Adrenal gland (tissue), 5 donors: ENCODE results near the gene SYT5.

Experiments used
- POLR2A ChIP-seq, 2 donors: fragments of 450-650 bp; IDR thresholded peaks; one replicate each; pipeline ENCODE4 v1.6.1; 2017; ENCODE audit warnings: antibody characterized with exemption in 2 of 2, mild to moderate bottlenecking in 2 of 2, moderate library complexity in 1 of 2
- TF ChIP-seq, protein P1 (sequence below), 6 experiments: fragments of 450-650 bp in 4 of 6; fragments of 200-600 bp in 2 of 6; sonication (generic) in 1 of 6; IDR thresholded peaks; 1 replicate in 5 of 6; 2 replicates in 1 of 6; pipeline versions ENCODE4 v1.5.1 to v1.8.0; 2016 to 2021; ENCODE audit warnings: antibody characterized with exemption in 6 of 6, mild to moderate bottlenecking in 2 of 6, moderate library complexity in 1 of 6
- donor health status: DM: no; HTN: no; CAD: no.

DNA sequence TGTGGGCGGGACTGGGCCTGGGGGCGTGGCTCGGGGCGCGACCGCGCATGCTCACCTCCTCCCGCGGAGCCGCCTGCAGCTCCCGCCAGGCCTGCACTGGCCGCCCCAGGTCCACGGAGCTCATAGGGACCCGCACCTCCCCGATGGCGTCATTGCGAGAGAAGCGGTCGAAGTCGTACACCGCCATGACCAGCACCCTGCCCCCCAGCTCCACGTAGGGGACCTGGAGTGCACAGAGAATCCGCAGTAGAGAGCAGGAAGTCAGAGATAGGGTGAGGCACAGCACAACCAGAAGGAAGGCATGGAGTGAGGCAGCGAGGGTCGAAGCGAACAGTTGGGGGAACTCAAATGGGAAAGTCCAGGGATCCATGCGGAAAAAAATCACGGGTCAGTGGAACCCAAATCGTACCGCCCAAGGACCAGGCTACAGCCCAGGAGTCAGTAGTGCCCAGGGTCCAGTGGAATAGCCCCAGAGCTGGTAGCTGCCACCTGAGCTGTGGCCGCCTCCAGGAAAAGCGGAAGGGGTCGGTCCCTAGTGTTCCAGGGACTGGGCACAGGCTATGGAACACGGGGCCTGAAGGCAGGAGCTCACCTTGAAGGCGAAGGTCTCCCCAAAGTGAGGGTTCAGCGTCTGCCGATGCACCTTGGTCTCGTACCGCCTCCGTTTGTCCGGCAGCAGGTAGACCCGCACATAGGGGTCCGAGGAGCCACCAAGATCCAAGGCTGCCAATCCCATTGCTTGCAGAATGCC lies 4.8 kb downstream of the SYT5 start:
- TF ChIP-seq, protein P1, sequence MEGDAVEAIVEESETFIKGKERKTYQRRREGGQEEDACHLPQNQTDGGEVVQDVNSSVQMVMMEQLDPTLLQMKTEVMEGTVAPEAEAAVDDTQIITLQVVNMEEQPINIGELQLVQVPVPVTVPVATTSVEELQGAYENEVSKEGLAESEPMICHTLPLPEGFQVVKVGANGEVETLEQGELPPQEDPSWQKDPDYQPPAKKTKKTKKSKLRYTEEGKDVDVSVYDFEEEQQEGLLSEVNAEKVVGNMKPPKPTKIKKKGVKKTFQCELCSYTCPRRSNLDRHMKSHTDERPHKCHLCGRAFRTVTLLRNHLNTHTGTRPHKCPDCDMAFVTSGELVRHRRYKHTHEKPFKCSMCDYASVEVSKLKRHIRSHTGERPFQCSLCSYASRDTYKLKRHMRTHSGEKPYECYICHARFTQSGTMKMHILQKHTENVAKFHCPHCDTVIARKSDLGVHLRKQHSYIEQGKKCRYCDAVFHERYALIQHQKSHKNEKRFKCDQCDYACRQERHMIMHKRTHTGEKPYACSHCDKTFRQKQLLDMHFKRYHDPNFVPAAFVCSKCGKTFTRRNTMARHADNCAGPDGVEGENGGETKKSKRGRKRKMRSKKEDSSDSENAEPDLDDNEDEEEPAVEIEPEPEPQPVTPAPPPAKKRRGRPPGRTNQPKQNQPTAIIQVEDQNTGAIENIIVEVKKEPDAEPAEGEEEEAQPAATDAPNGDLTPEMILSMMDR (IDR thresholded peaks at IDR 0.05): no peak
- TF ChIP-seq POLR2A (IDR thresholded peaks at IDR 0.05): no peak
